Gastroesophageal sphincter (tissue), 4 donors: ENCODE measurements around the gene SECISBP2L. TPM values are rescaled to one million over a fixed set of nuclear protein-coding genes. Genes with fewer than 3 reads are reported as not detected.

Experiments used
- ATAC-seq: fragments of 150-250 bp; one replicate; pipeline ENCODE4 v1.9.1; 2016; ENCODE audit warnings: mild to moderate bottlenecking, moderate library complexity
- H3K27ac ChIP-seq, 4 donors: fragments of 200-600 bp; sonication (generic) in 3 of 4; 1 replicate in 3 of 4; 2 replicates in 1 of 4; pipeline ENCODE4 v1.5.1; 2016 to 2019
- H3K27me3 ChIP-seq: fragments of 200-600 bp; sonication (generic); one replicate; pipeline ENCODE4 v1.5.1; 2019
- H3K36me3 ChIP-seq, 2 donors: fragments of 200-600 bp; sonication (generic); one replicate each; pipeline ENCODE4 v1.5.1; 2019; ENCODE audit warnings: control low read depth in 1 of 2
- H3K4me1 ChIP-seq, 3 donors: fragments of 200-600 bp; sonication (generic); 1 replicate in 2 of 3; 2 replicates in 1 of 3; pipeline ENCODE4 v1.5.1; 2016 to 2019; ENCODE audit warnings: control low read depth in 2 of 3
- H3K4me3 ChIP-seq, 2 donors: fragments of 200-600 bp; sonication (generic); one replicate each; pipeline ENCODE4 v1.5.1; 2019; ENCODE audit warnings: mild to moderate bottlenecking in 1 of 2, moderate library complexity in 1 of 2
- H3K9me3 ChIP-seq, 3 donors: fragments of 200-600 bp; sonication (generic); one replicate each; pipeline ENCODE4 v1.5.1; 2017 to 2019; ENCODE audit warnings: control low read depth in 2 of 3
- EP300 ChIP-seq: sonication (generic); formaldehyde crosslinking; IDR thresholded peaks from one replicate; pipeline ENCODE4 v1.6.1; 2017; ENCODE audit warnings: antibody characterized with exemption, mild to moderate bottlenecking
- POLR2A ChIP-seq, 2 donors: fragments of 450-650 bp; IDR thresholded peaks; one replicate each; pipeline ENCODE4 v1.6.1; 2017; ENCODE audit warnings: antibody characterized with exemption in 2 of 2, mild to moderate bottlenecking in 2 of 2, moderate library complexity in 1 of 2
- POLR2AphosphoS5 ChIP-seq: sonication (generic); formaldehyde crosslinking; IDR thresholded peaks from one replicate; pipeline ENCODE4 v1.6.1; 2017; ENCODE audit warnings: antibody characterized with exemption
- WGBS, 2 donors: methylation state at CpG; one replicate each; pipeline ENCODE4 v1.1.5; 2018; ENCODE audit warnings: low coverage in 1 of 2; 5-methylcytosine and 5-hydroxymethylcytosine counted together
- total RNA-seq, 4 donors: library from RNA; depleted of rRNA; stranded (reverse); fragments of >200 nt; gene quantifications; one replicate each; pipeline ENCODE4 v1.1.0, GENCODE V29; 2016
- TF ChIP-seq, protein P1 (sequence below), 4 experiments: fragments of 200-600 bp in 2 of 4; fragments of 450-650 bp in 2 of 4; sonication (generic) in 1 of 4; IDR thresholded peaks; one replicate each; pipeline ENCODE4 v1.5.1; 2017 to 2019; ENCODE audit warnings: antibody characterized with exemption in 4 of 4, mild to moderate bottlenecking in 2 of 4, moderate library complexity in 2 of 4

SECISBP2L gene
- total RNA-seq, 4 donors from 2014 or later, result 43.3 to 65.4 (median 63.0) TPM

DNA sequence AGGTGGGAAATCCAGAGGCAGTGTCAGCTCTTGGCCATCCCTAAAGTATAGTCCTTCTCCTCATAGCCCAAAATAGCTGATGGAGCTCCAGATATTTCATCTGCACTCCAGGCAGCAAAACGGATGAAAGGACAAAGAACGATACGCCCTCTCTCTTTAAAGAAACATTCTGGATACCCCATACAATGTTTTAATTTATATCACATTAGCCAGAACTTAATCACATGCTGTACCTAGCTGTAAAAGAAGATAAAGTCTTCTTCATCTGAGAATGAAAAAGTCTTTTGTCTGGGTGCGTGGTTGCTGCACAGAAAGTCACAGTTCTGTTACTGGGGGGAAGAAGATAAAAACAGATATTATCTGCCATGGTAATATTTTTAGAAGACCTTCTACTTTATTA is 78.2 kb downstream of the SECISBP2L start:
- 82 to 100% methylated on average over 4 of the region's 4 CpGs for WGBS, 2 donors
- TF ChIP-seq POLR2A (IDR thresholded peaks at IDR 0.05), result no peak
- TF ChIP-seq, protein P1, sequence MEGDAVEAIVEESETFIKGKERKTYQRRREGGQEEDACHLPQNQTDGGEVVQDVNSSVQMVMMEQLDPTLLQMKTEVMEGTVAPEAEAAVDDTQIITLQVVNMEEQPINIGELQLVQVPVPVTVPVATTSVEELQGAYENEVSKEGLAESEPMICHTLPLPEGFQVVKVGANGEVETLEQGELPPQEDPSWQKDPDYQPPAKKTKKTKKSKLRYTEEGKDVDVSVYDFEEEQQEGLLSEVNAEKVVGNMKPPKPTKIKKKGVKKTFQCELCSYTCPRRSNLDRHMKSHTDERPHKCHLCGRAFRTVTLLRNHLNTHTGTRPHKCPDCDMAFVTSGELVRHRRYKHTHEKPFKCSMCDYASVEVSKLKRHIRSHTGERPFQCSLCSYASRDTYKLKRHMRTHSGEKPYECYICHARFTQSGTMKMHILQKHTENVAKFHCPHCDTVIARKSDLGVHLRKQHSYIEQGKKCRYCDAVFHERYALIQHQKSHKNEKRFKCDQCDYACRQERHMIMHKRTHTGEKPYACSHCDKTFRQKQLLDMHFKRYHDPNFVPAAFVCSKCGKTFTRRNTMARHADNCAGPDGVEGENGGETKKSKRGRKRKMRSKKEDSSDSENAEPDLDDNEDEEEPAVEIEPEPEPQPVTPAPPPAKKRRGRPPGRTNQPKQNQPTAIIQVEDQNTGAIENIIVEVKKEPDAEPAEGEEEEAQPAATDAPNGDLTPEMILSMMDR (IDR thresholded peaks at IDR 0.05), result no peak
- Histone ChIP-seq H3K4me1 (peaks cover 0 to 17% (median 4%) of the 10 kb centered on the region in 3 donors), H3K4me3 (no peak overlapping the region), H3K27me3 (no peaks in the 10 kb centered on the region), H3K36me3 (no peaks in the 10 kb centered on the region), H3K9me3 (no peaks in the 10 kb centered on the region), H3K27ac (no peak overlapping the region)
- no peak for ATAC-seq

DNA sequence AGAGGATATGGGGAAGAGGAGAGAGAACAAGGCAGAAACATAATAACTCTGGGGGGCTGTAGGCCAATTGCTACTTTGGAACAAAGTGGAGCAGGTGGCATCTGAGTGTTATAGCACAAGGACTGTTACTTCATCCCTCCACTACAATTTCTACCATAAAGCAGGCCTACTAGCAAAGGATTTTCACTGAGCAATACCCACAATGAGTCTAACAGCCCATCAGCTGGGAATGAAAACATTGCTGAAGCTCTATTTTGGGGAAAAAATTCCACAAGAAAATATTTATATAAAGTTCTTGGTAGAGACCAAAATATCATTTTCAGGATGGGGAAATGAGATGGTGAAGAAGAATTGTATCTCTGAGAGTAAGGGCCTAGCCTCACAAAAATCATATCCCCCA is 78.9 kb downstream of the SECISBP2L start:
- H3K36me3 ChIP-seq, result no peaks in the 10 kb centered on the region
- TF ChIP-seq POLR2A (IDR thresholded peaks at IDR 0.05), result no peak
- TF ChIP-seq, protein P1 (IDR thresholded peaks at IDR 0.05), result no peak
- no peak for TF ChIP-seq EP300
- no peak for TF ChIP-seq POLR2AphosphoS5
- no peak for ATAC-seq
- H3K9me3 ChIP-seq, result no peaks in the 10 kb centered on the region
- H3K27me3 ChIP-seq, result no peaks in the 10 kb centered on the region
- H3K4me3 ChIP-seq, result no peak overlapping the region
- no peak overlapping the region for H3K27ac ChIP-seq
- peaks cover 0 to 24% (median 10%) of the 10 kb centered on the region in 3 donors for H3K4me1 ChIP-seq

GRCh38 chr15:48966595-48967301 is 79.5 kb downstream of the SECISBP2L start:
- 63 to 100% methylated on average over 1 to 2 of the region's 2 CpGs for WGBS, 2 donors
- Histone ChIP-seq H3K4me1 (peaks cover 0 to 25% (median 10%) of the 10 kb centered on the region in 3 donors), H3K36me3 (no peaks in the 10 kb centered on the region), H3K27me3 (no peaks in the 10 kb centered on the region), H3K9me3 (no peaks in the 10 kb centered on the region), H3K27ac (no peak overlapping the region), H3K4me3 (no peak overlapping the region)
- ATAC-seq, result no peak
- TF ChIP-seq EP300, result no peak
- no peak for TF ChIP-seq POLR2A (IDR thresholded peaks at IDR 0.05)
- TF ChIP-seq, protein P1 (IDR thresholded peaks at IDR 0.05), result no peak
- no peak for TF ChIP-seq POLR2AphosphoS5

DNA sequence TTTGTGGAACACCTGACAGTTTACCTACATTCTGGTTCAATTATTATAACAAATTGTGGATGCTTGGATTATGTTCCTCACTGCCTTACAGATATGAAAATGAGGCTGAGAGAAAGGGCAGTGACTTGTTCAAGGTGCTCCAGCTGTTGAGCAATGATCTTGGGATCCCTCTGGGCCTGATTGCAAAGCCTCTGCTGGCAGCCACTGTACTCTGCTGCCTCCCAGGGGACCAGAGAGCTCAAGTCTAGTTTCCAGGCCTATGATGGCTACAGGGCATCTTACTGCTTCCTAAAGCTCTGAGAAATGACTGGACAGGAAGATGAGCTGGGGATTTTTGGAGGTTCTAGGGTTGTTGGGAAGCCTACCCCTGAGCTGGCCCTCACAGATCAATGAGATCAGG is 80.3 kb downstream of the SECISBP2L start:
- Histone ChIP-seq H3K27me3 (no peaks in the 10 kb centered on the region), H3K4me3 (no peak overlapping the region), H3K4me1 (peaks cover 0 to 25% (median 10%) of the 10 kb centered on the region in 3 donors), H3K36me3 (no peaks in the 10 kb centered on the region), H3K9me3 (no peaks in the 10 kb centered on the region), H3K27ac (no peak overlapping the region)
- no peak for ATAC-seq
- TF ChIP-seq, protein P1 (IDR thresholded peaks at IDR 0.05), result no peak
- no peak for TF ChIP-seq POLR2A (IDR thresholded peaks at IDR 0.05)
- no peak for TF ChIP-seq POLR2AphosphoS5
- TF ChIP-seq EP300, result no peak

DNA sequence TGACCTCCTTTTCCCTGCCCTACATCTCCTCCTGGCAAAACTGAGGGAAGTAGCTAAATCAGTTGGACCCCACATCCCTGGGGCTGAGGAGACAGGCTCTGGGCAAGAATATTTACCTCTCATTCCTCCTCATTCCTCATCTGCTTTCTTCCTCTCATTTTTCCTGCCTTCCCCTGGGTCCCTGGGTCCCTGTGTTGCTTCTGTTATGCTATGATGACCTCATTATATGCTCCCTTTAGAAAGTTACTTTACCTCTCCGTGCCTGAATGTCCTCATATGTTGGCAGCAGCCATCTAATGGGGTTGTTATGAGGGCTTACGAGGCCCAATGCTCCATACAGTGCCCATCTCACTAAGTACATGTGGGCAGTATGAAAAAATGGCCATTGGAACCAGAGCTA is 81.3 kb downstream of the SECISBP2L start:
- Histone ChIP-seq H3K9me3 (no peaks in the 10 kb centered on the region), H3K36me3 (no peaks in the 10 kb centered on the region)
- ATAC-seq, result no peak

More for the DNA sequence above, 81.3 kb downstream of the SECISBP2L start:
- Histone ChIP-seq H3K4me3 (no peak overlapping the region), H3K27me3 (no peaks in the 10 kb centered on the region), H3K4me1 (peaks cover 0 to 25% (median 10%) of the 10 kb centered on the region in 3 donors), H3K27ac (no peak overlapping the region)
- WGBS, 2 donors, result 83 to 100% methylated on average over 1 to 2 of the region's 2 CpGs
- TF ChIP-seq POLR2A (IDR thresholded peaks at IDR 0.05) (no peak), POLR2AphosphoS5 (no peak), EP300 (no peak)
- TF ChIP-seq, protein P1 (IDR thresholded peaks at IDR 0.05), result no peak
